ENCODE data around the gene LHFPL6.

GRCh38 chr13:39448834-39449233 lies 154.2 kb downstream of the LHFPL6 start:
- TF ChIP-seq ELF4 (IDR thresholded peaks at IDR 0.05): no peak
- TF ChIP-seq SUZ12 (IDR thresholded peaks at IDR 0.05): no peak
- TF ChIP-seq SP1 (IDR thresholded peaks at IDR 0.05): no peak
- TF ChIP-seq FOXK2 (IDR thresholded peaks at IDR 0.05): no peak
- no peak for TF ChIP-seq FOXA1 (IDR thresholded peaks at IDR 0.05)
- TF ChIP-seq HDGF (IDR thresholded peaks at IDR 0.05; ENCODE audit: borderline replicate concordance): no peak
- TF ChIP-seq FOXM1 (IDR thresholded peaks at IDR 0.05; ENCODE audit: borderline replicate concordance): no peak

All from HEK293T (cell line).